Suppressor macrophage (primary cell): ENCODE data around the gene TMEM267.
A peak's percentile ranks its signal among the peaks of the same experiment; 100 is the strongest.
"Not testable (repeated sequence)": the region's sequence is repeated elsewhere in the genome, so short reads cannot be mapped to it uniquely, and the experiment has no call there.

Experiments
- DNase-seq, 4 experiments: peaks; one replicate each; pipeline ENCODE4 v3.0.0-alpha.2; 2020 to 2022
- total RNA-seq, 17 experiments: gene quantifications; one replicate each; lab custom pipeline; 2026; ENCODE audit warnings: mixed read lengths in 6 of 17, inconsistent platforms in 3 of 17; lab: John Stamatoyannopoulos, UW

Gene TMEM267, protein sequence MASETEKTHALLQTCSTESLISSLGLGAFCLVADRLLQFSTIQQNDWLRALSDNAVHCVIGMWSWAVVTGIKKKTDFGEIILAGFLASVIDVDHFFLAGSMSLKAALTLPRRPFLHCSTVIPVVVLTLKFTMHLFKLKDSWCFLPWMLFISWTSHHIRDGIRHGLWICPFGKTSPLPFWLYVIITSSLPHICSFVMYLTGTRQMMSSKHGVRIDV
- total RNA-seq: 2.1 to 15.1 (median 7.0) reads per million in 17 experiments

DNA sequence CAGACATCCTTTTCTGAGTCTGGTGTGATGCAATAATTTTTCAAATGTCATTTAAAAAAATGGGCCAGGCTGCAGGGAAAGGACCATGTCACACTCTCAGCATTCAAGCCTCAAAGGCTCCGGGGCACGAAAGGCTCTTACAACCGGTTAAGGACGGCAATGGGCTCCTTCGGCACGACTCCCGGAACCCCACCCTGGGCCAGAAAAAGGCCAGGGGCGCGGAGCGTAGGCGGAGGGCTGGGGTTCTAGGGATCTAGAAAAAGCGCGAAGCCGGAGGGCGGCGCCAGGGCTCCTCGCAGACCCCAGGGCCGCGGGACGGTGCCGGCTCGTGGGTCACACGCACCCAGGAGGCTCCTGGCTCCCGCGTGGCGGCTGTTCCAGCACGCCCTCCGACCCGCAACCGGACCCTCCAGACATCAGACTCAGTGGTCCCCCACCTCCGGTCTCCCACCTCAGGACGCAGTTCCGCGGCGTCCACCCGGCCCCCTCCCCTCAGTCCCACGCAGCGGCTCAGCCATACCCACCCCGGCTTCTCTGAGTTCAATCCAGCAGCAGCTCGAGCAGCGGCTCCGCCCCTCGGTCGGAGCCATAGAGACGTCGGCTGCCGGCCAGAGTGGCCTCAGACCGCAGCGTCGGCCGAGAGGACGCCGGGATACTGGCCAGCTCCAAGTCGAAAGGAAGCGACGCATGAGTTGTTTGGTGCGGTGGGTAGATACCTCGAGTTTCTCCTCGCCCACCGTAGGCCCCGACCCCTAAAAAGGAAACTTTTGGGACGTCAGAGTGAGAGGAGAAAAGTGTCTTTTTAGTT, at the start of gene TMEM267:
Gene TMEM267 (minus strand): TSS at position 568 of the 808 bp plus-strand sequence. CDS start 29,896 bp downstream, outside the sequence.
- DNase-seq: peak; percentile 94 to 97 (median 96)

DNA sequence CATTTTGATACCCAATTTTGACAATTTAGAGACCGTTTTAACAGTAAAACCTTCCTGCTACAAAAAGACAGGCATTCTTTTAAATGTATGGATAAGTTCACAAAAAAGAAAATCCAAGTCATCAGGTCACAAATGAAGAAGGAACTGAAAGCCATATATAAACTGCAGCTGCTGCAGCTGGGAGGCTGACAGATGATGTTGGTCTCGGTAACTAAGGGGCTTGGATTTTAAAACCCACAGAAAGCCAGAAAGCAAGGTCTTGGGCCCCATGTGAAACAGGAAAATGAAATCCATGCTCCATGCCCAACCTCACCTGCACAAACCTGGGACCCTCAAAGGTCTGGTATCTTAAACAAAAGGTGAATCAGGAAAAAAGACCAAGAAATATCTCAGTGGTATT, 47.0 kb upstream of the TMEM267 start:
- no peak for DNase-seq

DNA sequence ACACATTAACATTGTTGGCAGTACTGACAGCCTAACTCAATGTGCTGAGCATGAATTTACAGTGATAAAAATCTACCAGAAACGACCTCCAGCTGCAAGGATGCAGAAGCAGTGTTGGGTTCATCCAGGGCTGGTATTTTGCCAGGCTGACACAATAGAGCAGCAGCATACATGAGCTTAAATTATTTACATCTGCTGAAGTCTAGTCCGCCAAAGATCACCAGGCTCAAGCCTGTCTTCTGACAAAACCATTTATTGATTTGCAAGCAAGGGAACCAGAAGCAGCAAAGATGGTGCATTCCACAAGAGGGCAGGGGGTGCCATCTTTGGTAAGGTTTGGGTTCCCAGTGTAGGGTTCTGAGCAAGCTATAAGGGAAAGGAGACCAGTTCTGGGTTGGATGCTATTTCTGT, 40.0 kb upstream of the TMEM267 start:
- no peak for DNase-seq

DNA sequence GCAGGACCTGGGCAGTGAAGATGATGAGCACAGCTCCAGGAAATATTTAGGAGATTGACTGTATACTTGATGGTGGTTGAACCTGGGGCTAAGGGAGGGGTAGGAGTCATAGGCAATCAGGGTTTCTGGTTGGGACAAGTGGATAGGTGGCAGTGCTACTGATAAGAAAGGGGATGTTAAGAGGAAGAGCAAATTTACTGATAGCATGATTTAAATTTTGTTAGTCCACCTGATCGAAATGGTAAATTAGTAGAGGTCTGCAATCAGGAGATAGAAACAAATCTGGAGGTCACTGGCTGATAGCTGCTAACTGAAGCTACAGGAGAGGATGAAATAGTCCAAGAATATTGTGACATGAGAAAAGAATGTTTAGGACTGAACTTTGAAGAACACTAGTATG, 37.0 kb upstream of the TMEM267 start:
- DNase-seq: no peak

DNA sequence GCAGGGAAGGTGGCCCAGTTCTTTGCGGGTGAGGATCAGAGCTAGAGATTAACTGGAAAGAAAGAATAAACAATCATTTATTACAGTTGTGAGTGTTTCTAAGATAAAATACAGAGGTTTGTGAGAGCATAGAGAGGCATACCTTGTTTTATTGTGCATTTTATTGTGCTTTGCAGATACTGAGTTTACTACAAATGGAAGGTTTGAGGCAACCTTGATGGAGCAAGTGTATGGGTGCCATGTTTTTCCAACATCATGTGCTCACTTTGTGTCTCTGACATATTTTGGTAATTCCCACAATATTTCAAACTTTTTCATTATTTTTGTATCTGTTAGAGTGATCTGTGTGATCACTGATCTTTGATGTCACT, 32.0 kb upstream of the TMEM267 start:
- DNase-seq: peak in 3 of 4 experiments; percentile 10 to 31 (median 22)

DNA sequence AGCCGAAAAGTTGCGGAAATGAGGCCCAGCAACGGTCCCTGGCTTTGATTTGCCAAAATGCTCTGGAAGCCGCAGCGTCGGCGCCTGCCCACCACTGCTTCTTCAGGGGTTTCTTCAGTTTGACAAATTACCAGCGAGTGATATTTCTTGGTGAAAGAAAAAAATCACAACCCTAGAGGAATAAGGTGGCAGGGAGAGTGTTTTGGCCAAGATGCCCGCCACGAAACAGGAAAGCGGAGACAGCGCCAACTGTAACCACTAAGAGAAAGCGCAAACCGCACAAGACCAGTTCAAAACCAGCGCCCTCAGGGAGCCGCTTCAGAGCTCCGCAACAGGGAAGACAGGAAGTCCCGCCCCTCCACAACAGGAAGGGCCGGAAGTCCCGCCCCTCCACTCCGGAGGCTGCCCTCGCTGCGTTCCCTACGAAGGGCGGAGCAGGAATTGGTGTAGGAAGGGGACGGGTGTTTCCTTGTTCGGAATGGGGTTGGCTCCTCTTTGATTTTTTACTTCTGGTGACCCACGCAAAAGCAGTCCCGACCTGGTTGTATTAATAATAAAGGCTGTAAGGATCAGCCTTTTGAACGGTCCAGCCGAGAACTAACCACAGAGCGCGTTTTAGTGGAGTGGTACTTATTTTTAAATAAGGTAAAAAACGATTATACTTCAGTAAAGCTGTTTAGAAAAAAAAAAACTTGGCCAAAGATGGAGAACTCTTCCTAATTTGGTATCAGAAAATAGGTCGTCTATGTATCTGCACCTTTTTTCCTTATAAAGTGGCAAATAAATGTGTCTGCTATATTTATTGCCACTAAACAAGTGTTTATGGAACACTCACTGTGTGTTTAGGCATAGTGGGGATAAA, 31.4 kb upstream of the TMEM267 start, which contains the start of gene C5orf34:
Gene C5orf34 (minus strand): TSS at position 333 of the 862 bp plus-strand sequence. CDS start 5,809 bp downstream, outside the sequence.
- DNase-seq: peak; percentile 98 to 99 (median 99)

DNA sequence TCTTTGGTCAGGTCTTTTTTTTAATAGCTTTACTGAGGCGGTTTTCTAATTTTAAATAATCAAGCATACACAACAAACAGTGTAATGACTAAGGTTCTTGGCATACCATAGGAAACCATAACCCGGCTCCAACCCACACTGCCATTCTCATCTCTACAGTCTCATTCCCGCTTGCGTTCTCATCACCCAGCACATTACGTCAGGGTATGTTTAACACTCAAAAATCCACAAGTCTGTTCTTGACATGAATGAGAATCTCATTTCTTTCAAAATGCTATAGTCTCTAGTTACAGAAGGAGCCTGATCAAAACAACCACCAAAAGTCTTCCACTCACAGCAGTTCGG, 30.8 kb upstream of the TMEM267 start:
- DNase-seq: no peak

DNA sequence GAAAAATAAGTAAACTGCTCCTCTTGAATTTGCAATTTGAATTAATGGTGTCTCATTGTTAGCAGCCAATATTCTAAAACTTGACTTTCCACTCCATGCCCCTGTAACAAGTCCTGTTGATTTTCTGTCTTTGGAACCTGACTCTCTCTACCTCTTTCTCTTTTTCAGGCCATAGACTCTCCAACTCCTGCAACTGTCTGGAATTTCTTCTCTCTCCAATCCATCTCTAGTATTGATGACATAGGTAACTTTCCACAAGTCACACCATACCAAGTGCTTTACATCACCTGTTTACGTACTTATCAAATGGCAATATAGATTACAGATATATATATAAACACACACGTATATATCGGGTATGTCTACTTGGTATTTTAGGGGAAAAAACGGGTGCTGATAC, 30.4 kb upstream of the TMEM267 start:
- no peak for DNase-seq

DNA sequence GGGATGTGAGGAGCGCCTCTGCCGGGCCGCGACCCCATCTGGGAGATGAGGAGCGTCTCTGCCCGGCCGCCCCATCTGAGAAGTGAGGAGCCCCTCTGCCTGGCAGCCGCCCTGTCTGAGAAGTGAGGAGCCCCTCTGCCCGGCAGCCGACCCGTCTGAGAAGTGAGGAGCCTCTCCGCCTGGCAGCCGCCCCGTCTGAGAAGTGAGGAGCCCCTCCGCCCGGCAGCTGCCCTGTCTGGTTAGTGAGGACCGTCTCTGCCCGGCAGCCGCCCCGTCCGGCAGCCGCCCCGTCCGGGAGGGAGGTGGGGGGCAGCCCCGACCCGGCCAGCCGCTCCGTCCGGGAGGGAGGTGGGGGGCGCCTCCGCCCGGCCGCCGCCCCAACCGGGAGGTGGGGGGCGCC, 27.4 kb upstream of the TMEM267 start:
- DNase-seq: not testable (repeated sequence)

DNA sequence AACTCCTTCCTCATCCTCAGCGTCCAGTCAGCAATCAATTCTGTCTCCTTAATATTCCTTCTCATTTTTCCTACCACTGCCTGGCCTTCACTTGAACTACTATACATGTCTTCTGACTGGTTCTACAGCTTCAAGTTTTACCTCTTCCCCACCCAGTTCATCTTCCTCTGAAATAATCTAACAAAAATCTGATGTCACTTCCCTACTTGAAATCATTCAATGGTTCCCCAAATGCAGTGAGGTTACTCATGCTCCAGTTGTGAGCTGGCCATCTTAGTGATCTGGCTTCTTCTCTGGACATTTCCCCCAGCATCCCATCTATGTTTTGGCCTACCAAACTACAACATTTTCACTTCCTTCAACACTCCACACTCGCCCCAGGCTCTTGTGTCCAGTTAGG, 14.9 kb upstream of the TMEM267 start:
- peak; percentile 32 to 65 (median 48) for DNase-seq

DNA sequence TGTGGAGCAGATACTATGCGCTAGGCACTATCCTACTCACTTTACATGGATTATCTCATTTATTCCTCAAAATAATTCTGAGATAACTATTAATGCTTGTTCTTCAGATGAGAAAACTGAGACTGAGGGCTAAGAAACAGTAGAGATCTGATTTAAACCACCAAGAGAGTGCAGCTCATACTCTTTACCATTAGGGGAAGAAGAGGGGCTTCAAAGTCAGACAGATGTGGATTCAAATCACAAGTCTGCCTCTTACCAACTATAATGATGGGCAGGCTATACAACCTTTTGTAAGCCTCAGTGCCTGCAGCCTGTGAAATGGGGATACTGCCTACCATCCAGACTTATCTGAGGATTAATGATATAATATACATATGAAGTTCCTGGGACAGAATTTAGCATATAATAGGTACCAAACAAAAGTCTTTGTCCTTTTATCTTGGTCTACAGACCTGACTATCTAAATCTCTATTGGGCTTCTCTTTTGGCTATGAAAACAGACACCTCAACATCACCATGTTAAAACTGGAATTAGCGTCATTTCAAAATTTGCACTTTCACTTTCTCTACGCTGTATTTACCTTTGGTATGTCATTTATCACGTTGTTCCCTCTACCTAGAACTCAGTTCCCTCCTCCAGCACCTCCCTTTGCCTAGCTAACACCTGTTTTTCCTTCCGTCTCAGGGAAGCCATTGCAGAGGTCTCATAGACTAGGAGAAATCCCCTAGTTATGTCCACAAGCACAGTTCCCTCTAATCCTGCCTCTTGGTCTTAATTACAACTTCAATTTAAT, 13.8 kb upstream of the TMEM267 start:
- DNase-seq: no peak

DNA sequence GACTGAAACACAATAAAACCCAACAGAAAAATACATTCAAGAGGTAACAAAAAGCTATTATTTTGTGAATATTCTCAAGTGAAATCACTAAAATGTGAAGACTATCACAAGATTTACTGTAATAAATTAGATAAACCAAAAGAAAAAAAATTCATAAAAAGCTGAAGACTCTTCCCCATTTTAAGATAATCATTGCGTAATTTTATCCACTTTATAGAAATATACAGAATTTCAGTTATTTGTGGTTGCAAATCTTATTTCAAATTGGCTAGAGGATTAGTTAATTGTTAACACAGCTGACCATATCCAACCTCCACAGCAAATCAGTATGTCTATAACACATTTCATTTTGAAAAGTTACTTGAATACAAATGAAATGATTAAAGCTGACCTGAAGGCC, 7.7 kb upstream of the TMEM267 start:
- no peak for DNase-seq

DNA sequence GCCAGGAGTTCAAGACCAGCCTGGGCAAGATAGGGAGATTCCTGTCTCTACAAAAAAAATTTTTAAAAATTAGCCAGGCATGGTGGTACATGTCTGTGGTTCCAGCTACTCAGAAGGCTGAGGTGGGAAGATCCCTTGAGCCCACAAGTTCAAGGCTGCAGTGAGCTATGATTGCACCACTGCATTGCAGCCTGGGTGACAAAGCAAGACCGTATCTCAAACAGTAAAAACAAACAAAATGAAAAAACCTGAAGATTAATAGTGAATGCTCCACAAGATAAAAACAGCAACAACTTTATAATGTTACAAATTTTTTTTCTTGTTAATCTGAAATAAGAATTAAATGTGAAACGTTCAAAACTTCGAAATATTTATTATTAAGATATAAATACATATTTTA, 2.7 kb upstream of the TMEM267 start:
- DNase-seq: no peak

DNA sequence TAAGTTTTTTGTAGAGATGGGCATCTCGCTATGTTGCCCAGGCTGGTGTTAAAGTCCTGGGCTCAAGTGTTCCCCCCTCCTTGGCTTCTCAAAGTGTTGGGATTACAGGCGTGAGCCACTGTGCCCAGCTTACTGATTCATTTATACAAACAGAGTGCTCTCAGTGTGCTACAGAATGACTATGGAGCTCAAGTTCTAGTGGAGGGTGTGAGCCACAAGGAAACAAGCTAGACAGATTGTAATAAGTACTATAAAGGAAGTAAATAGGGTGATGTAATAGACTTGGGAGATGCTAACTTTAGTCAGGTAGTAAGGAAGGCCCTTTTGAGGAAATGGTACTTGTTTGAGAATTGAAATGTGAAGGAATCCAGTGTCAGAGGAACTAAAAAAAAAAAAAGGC, 1.7 kb upstream of the TMEM267 start:
- DNase-seq: peak in 2 of 4 experiments; percentile 11 to 14

DNA sequence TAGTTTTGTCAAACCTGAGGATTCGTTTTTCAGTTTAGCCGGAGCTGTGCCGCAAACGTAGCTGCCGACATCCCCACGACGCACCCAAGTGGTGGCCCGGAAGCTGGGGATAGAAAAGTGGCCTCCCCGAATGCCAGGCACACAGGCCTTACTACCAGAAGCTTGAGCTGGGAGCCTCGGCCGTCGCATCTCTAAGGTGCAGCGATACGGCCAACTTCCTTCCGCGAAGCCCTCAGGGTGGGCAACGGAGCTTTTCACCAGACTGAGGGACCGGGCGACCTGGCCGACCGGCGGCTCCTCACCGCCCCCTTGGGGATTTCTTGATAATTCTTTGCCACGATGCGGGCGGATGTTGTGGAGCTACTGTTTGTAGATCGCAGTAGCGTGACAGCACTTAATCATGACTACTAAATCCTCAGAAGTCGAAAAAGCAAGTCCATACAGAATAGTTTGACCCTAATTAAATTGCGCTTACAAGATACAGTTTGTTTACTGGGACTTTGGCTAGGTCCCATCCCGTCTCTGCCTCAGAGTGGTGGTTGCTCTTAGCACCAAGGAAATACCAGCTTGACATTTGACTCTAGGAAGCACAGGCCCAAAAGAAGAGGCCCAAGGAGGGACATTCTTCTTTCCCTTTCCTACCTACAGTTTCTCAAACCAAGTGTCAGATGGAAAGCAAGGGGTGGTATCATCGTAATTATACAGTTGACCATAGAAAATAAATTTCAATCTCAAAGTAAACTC, 613 bp upstream of the TMEM267 start:
- peak; percentile 86 to 92 (median 90) for DNase-seq

DNA sequence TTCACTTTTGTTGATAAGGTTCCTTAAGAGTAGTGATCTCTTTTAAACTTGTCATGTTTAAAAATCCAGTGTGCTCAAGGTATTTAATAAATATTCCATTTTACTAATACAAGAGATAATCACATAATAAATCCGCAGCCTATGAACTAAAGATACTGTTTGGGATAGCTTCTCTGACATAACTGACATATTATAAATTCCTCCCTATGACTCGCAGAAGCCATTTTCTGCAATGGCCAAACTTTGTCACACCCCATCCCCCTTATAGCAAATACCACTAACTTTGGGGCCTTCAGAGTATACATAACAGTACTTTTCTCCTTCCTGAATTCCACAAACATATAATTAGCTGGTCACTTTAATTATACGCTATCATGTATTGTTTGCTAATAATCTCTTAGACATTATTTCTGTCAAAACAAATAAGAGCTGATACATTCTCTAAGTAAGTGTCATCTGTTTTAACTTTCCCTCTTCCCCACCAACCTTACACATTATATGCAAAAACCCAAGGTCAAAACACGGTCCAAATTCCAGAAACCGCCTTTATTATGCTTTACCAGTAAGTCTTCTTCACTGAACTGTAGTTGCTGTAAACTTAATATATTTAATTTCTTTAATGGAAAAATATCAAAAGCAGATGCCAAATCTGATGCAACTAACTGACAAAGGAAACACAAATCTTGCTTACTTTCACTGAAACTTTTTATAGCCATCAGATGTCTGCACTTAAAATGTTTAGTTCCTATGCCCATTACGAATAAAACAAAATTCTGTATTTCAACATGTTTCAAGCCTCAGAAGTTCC, 971 bp downstream of the TMEM267 start:
- no peak for DNase-seq

DNA sequence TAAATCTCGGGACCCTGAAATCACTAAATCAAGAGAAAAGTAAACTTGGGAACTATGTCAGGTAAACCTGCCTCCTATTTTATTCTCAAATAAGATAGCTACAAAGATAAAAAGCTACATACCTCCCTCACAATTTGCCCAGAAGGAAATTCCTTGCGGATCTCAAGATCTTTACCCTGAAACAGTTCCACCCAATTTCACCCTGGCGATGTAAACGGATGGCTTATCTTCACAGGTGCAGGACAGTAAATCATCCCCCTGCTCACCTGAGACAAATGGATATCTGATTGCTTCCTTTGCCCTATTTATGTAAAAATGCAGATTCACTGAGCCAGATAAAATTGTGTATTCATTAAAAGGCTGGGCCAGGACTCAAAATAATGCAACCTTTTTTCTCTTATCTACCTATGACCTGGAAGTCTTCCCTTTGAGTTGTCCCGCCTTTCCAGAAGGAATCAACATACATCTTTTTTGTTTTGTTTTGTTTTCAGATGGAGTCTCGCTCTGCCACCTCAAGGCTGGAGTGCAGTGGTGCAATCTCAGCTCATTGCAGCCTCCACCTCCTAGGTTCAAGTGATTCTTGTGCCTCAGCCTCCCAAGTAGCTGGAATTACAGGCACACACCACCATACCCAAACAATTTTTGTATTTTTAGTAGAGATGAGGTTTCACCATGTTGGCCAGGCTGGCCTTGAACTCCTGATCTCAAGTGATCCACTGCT, 13.8 kb downstream of the TMEM267 start:
- no peak for DNase-seq

DNA sequence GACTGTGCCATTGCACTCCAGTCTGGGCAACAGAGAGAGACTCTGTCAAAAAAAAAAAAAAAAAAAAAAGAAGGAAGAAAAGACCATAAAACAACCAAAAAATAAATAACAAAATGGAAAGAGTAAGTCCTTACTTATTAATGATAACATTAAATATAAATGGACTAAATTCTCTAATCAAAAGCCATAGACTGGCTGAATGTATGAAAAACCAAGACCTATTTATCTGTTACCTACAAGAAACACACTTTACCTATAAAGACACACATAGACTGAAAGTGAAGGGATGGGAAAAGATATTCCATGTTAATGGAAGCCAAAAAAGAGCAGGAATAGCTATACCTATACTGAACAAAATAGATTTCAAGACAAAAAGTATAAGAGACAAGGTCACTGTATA, 16.6 kb downstream of the TMEM267 start:
- no peak for DNase-seq

DNA sequence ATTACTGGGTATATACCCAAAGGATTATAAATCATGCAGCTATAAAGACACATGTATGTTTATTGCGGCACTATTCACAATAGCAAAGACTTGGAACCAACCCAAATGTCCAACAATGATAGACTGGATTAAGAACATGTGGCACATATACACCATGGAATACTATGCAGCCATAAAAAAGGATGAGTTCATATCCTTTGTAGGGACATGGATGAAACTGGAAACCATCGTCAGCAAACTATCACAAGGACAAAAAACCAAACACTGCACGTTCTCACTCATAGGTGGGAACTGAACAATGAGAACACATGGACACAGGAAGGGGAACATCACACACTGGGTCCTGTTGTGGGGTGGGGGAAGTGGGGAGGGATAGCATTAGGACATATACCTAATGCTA, 18.2 kb downstream of the TMEM267 start:
- not testable (repeated sequence) for DNase-seq

DNA sequence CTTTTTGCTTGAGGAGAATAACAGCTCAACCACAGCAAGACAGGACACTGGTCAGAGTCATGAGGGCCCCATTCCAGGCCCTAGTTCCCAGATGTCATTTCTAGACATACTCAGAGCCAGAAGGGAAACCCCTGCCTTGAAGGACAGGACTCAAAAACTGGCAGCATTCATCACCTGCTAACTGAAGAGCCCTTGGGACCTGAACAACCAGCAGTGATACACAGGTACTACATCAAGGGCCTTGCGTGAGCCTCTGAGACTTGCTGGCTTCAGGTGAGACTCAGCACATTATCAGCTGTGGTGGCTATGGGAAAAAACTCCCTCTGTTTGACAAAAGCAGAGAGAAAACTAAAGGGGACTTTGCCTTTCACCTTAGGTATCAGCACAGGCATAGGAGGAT, 22.6 kb downstream of the TMEM267 start:
- no peak for DNase-seq
